Measurements from ENCODE around the gene ZRSR2.

DNA sequence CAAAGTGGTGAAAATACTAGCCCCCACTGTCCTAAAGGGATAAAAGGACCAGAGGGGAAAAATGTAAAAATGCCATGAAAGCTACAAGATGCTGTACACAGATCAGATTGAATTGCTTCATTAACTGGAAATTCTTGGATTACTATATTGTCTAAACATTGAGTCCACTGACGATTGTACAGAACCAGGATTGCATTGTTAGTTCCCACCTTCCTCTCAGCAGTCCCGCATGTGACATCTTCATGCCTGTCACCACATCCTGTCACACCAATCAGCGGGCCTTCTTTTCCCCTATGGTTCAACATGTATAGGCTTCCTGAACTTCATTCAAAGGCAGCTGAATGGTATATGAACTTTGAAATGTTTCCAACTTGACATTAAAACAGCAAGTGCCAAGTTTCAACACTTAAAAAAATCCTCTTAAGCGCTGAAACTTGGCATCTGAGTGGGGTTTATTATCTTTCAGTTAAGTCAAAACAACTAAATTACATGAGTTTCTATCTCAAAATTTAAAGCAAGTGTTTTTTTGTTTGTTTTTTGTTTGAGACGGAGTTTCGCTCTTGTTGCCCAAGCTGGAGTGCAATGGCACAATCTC, 24.6 kb downstream of the ZRSR2 start:
- TF ChIP-seq FOXM1 (IDR thresholded peaks at IDR 0.05; ENCODE audit: borderline replicate concordance, low read depth) (no peak), YY1 (IDR thresholded peaks at IDR 0.05; ENCODE audit: low read depth) (no peak), EGR1 (IDR thresholded peaks at IDR 0.05) (no peak), CEBPB (IDR thresholded peaks at IDR 0.05) (no peak), TEAD4 (IDR thresholded peaks at IDR 0.05) (no peak), TCF12 (IDR thresholded peaks at IDR 0.05; ENCODE audit: low read depth) (no peak), RAD21 (IDR thresholded peaks at IDR 0.05; ENCODE audit: low read depth) (no peak), CREB1 (IDR thresholded peaks at IDR 0.05; ENCODE audit: low read depth) (no peak), TAF1 (IDR thresholded peaks at IDR 0.05; ENCODE audit: low read depth) (no peak)
- TF ChIP-seq, protein P1, sequence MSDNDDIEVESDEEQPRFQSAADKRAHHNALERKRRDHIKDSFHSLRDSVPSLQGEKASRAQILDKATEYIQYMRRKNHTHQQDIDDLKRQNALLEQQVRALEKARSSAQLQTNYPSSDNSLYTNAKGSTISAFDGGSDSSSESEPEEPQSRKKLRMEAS (IDR thresholded peaks at IDR 0.05), result no peak
- TF ChIP-seq, protein P2, sequence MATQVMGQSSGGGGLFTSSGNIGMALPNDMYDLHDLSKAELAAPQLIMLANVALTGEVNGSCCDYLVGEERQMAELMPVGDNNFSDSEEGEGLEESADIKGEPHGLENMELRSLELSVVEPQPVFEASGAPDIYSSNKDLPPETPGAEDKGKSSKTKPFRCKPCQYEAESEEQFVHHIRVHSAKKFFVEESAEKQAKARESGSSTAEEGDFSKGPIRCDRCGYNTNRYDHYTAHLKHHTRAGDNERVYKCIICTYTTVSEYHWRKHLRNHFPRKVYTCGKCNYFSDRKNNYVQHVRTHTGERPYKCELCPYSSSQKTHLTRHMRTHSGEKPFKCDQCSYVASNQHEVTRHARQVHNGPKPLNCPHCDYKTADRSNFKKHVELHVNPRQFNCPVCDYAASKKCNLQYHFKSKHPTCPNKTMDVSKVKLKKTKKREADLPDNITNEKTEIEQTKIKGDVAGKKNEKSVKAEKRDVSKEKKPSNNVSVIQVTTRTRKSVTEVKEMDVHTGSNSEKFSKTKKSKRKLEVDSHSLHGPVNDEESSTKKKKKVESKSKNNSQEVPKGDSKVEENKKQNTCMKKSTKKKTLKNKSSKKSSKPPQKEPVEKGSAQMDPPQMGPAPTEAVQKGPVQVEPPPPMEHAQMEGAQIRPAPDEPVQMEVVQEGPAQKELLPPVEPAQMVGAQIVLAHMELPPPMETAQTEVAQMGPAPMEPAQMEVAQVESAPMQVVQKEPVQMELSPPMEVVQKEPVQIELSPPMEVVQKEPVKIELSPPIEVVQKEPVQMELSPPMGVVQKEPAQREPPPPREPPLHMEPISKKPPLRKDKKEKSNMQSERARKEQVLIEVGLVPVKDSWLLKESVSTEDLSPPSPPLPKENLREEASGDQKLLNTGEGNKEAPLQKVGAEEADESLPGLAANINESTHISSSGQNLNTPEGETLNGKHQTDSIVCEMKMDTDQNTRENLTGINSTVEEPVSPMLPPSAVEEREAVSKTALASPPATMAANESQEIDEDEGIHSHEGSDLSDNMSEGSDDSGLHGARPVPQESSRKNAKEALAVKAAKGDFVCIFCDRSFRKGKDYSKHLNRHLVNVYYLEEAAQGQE (IDR thresholded peaks at IDR 0.05; ENCODE audit: low read depth), result no peak
